VCaP (cell line): ENCODE results near the gene LAP3.
A peak's percentile ranks its signal among the peaks of the same experiment; 100 is the strongest.
"Not testable (repeated sequence)": the region's sequence is repeated elsewhere in the genome, so short reads cannot be mapped to it uniquely, and the experiment has no call there.

Experiments
- H3K27ac ChIP-seq: fragments of 450-650 bp; 2 replicates; pipeline ENCODE4 v1.5.1; 2017
- CTCF ChIP-seq: fragments of 450-650 bp; conservative IDR thresholded peaks from 2 replicates; pipeline ENCODE4 v1.5.1; 2017; ENCODE audit warnings: mild to moderate bottlenecking, moderate library complexity

The LAP3 gene

GRCh38 chr4:17576932-17577664 is at the start of gene LAP3:
LAP3 (plus strand) TSS chr4:17577198; CDS start chr4:17577466, 268 bp downstream.
- peak within 1 kb of the TSS; percentile 79 for H3K27ac ChIP-seq
- no peak for TF ChIP-seq CTCF

DNA sequence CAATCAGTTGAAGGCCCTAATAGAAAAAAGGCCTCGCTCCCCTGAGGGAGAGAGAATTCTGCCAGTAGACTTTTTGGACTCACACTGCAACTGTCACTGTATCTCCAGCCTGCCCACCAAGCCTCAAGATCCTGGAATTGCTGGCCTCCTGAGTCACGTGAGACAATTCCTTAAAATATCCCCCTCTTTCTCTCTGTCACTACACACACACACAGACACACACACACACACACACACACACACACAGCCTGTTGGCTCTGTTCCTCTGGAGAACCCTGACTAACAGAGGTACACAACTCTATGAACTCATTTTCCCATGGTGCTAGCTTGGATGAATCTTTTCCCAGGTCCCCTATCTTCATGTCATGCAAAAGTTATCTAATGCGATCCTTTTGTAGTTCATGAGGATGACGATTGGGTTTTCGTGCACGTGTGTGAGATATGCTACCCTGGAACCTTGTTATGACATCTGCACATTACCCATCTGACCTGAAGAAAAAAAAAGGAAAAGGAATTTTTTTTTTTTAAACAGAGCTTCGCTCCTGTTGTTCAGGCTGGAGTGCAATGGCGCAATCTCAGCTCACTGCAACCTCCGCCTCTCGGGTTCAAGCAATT is 48.3 kb upstream of the LAP3 start:
- TF ChIP-seq CTCF = no peak

DNA sequence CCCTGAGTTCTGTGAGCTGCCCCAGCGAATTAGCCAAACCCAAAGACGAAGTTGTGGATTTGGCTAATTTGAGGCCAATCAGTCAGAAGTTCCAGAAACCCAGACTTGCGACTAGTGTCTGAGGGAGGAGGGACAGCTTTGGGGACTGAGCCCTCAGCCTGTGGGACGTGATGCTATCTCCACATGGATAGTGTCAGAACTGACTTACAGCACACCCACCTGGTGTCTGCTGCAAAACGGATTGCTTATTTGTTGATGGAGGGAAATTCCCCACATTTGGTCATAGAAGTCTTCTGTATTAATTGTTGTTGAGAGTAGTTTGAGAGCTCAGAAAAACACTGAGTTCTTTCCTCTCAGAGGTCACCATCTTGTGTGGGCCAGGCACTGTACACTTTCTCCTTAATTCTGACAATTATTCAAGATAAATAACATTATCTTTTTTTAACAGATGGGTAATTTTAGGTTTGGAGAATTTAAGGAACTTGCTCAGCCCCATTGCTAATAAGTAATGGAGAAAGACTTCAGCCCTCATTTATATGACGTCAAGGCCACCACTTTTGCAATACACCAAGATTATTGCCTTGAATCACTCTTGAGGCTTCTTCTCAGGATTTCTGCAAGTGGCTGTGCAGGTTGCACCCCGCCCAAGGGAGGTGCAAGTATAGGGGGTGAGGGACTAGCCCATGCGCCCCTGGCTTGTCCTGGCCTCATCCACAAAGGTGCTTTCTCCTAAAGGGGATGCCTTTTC is 45.3 kb upstream of the LAP3 start:
- H3K27ac ChIP-seq = no peak overlapping the region
- no peak for TF ChIP-seq CTCF

More for the DNA sequence above, 48.3 kb upstream of the LAP3 start:
- H3K27ac ChIP-seq = no peak overlapping the region

DNA sequence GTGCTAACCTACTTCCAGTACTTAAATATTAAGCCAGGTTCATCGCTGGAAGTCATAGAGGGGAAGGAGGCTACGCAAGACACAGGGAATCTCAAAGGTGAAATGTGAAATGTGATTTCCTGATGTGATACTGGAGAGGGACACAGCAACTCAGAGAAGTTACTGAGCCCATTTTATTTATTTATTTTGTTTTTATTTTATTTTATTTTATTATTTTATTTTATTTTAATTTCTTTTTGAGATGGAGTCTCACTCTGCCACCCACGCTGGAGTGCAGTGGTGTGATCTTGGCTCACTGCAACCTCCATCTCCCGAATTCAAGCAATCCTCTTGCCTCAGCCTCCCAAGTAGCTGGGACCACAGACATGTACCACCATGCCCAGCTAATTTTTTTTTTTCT is 42.3 kb upstream of the LAP3 start:
- no peak for TF ChIP-seq CTCF
- no peak overlapping the region for H3K27ac ChIP-seq

DNA sequence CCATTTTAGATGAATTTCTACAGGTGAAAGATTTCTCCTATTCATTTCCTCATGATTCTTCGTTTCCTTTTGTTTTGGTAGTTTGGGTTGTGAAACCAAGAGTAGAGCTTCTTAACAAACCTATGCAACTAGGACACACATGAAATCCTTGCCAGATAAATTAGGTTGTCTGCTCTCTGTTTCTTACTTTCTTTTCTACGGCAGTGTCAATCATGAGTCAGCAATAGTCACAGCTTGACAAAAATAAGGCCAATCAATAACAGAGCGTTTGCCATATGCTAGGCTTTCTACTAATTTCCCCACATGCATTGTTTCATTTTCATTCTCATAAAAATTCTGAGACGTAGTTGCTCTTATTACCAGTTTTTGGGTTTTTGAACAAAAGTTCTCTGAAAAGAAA is 41.8 kb upstream of the LAP3 start:
- no peak for TF ChIP-seq CTCF
- H3K27ac ChIP-seq = no peak overlapping the region

GRCh38 chr4:17535906-17536305 is 41.1 kb upstream of the LAP3 start:
- no peak overlapping the region for H3K27ac ChIP-seq

GRCh38 chr4:17537060-17537459 is 39.9 kb upstream of the LAP3 start:
- H3K27ac ChIP-seq = not testable (repeated sequence)

More at GRCh38 chr4:17535906-17536305, 41.1 kb upstream of the LAP3 start:
- TF ChIP-seq CTCF = no peak

DNA sequence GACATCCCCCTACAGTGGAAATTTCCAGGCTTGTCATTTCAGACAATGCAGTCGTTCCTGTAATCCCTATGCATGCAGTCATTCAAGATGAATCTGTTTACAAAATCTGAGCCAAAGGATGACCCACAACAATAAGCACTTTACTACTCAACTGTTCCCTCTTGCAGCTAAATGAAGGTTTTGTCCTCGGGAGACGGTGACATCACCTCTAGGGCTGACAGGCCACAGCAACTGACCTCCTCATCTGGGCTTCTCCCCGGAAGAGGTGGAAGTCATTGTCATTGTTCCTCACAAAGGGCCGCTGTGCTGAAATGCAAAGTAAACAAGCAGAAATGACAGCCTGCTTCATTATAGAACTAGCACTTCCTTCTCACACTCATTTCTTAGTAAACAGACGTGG is 32.8 kb upstream of the LAP3 start:
- TF ChIP-seq CTCF = no peak
- H3K27ac ChIP-seq = peak overlapping the region; percentile 91
